ENCODE results near the gene C4orf50. TPM values are rescaled to one million over a fixed set of nuclear protein-coding genes. Genes with fewer than 3 reads are reported as not detected.

C4orf50 gene
- total RNA-seq, 1 donor from 2014 or later: not detected

GRCh38 chr4:5891563-5892322 is 126.5 kb downstream of the C4orf50 start:
- no peak for TF ChIP-seq CTCF (conservative IDR thresholded peaks at IDR 0.05; ENCODE audit: low read depth, low read length)
- H3K4me3 ChIP-seq (ENCODE audit: low read depth, low read length): no peak overlapping the region
- no peak for DNase-seq (ENCODE audit: low read depth)

- H3K4me3 ChIP-seq (ENCODE audit: low read depth, low read length): no peak overlapping the region
- no peak for DNase-seq (ENCODE audit: low read depth)
- TF ChIP-seq CTCF (conservative IDR thresholded peaks at IDR 0.05; ENCODE audit: low read depth, low read length): no peak
Observed at GRCh38 chr4:5890063-5890727, 128.0 kb downstream of the C4orf50 start.

GRCh38 chr4:5889002-5889696 is 129.1 kb downstream of the C4orf50 start:
- H3K4me3 ChIP-seq (ENCODE audit: low read depth, low read length): no peak overlapping the region
- no peak for TF ChIP-seq CTCF (conservative IDR thresholded peaks at IDR 0.05; ENCODE audit: low read depth, low read length)
- no peak for DNase-seq (ENCODE audit: low read depth)

GRCh38 chr4:5888222-5889001 is 129.8 kb downstream of the C4orf50 start:
- no peak for DNase-seq (ENCODE audit: low read depth)
- TF ChIP-seq CTCF (conservative IDR thresholded peaks at IDR 0.05; ENCODE audit: low read depth, low read length): no peak
- no peak overlapping the region for H3K4me3 ChIP-seq (ENCODE audit: low read depth, low read length)

GRCh38 chr4:5887361-5888221 is 130.6 kb downstream of the C4orf50 start:
- no peak for TF ChIP-seq CTCF (conservative IDR thresholded peaks at IDR 0.05; ENCODE audit: low read depth, low read length)
- H3K4me3 ChIP-seq (ENCODE audit: low read depth, low read length): no peak overlapping the region
- no peak for DNase-seq (ENCODE audit: low read depth)

- no peak for TF ChIP-seq CTCF (conservative IDR thresholded peaks at IDR 0.05; ENCODE audit: low read depth, low read length)
- DNase-seq (ENCODE audit: low read depth): no peak
- H3K4me3 ChIP-seq (ENCODE audit: low read depth, low read length): no peak overlapping the region
Observed at GRCh38 chr4:5887011-5887360, 131.2 kb downstream of the C4orf50 start.
